Measurements from ENCODE around the gene BRI3.

Gene BRI3

DNA sequence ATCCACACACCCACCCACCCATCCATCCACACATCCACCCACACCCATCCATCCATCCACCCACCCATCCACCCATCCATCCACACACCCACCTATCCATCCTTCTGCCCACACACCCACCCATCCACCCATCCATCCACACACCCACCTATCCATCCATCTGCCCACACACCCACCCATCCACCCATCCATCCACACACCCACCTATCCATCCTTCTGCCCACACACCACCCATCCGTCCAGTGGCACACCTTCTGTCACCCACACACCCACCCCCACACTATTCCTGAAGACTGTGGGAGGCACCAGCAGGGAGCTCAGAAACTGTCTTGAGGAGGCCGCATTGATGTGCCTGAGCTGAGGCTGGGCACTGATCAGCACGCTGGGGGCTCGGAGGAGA is 38.6 kb upstream of the BRI3 start:
- no peak for DNase-seq (ENCODE audit: low read depth)
- H3K4me3 ChIP-seq (ENCODE audit: control insufficient read depth, low read depth, low read length): no peak overlapping the region
- TF ChIP-seq, protein P1, sequence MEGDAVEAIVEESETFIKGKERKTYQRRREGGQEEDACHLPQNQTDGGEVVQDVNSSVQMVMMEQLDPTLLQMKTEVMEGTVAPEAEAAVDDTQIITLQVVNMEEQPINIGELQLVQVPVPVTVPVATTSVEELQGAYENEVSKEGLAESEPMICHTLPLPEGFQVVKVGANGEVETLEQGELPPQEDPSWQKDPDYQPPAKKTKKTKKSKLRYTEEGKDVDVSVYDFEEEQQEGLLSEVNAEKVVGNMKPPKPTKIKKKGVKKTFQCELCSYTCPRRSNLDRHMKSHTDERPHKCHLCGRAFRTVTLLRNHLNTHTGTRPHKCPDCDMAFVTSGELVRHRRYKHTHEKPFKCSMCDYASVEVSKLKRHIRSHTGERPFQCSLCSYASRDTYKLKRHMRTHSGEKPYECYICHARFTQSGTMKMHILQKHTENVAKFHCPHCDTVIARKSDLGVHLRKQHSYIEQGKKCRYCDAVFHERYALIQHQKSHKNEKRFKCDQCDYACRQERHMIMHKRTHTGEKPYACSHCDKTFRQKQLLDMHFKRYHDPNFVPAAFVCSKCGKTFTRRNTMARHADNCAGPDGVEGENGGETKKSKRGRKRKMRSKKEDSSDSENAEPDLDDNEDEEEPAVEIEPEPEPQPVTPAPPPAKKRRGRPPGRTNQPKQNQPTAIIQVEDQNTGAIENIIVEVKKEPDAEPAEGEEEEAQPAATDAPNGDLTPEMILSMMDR (conservative IDR thresholded peaks at IDR 0.05; ENCODE audit: control insufficient read depth, insufficient read depth, low read depth, low read length): no peak

DNA sequence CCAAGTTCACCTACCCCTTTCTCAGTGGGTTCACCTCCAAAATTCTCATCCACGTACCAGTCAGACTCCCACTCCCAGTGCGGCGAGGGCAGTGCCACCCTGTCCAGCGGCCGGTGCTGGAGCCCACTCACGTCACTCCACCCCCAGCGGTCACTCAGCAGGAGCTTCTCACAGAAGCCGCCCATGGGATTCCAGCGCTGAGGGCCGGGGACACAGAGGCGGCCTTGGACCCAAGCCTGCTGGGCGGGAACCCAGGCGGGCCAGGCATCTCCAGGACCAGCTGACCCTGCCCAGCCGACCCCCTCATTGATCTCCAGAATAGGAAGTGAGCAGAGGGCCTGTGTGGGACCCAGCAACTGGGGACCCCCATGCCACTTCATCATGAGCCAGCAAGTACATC is 36.6 kb upstream of the BRI3 start:
- no peak for DNase-seq (ENCODE audit: low read depth)
- no peak overlapping the region for H3K4me3 ChIP-seq (ENCODE audit: control insufficient read depth, low read depth, low read length)
- TF ChIP-seq, protein P1 (conservative IDR thresholded peaks at IDR 0.05; ENCODE audit: control insufficient read depth, insufficient read depth, low read depth, low read length): no peak

DNA sequence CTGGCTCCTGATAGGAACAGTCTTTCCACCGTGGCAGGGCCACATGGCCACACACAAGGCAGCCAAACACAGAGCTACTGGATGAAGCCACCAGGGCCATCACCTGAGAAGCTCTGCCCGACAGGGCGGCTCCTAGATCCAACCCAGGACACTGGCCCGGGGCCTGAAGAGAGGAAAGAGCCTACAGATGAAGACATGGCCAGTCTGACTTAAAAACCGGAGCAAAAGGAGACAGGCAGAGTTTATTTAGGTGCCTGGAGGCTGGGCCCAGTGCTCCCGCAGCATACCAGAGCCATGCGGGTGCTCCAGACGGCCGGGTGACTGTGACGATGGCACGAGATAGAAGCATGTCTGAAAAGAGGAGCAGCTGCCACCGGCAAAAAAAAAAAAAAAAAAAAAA is 33.3 kb upstream of the BRI3 start:
- TF ChIP-seq, protein P1 (conservative IDR thresholded peaks at IDR 0.05; ENCODE audit: control insufficient read depth, insufficient read depth, low read depth, low read length): no peak
- no peak overlapping the region for H3K4me3 ChIP-seq (ENCODE audit: control insufficient read depth, low read depth, low read length)
- no peak for DNase-seq (ENCODE audit: low read depth)

DNA sequence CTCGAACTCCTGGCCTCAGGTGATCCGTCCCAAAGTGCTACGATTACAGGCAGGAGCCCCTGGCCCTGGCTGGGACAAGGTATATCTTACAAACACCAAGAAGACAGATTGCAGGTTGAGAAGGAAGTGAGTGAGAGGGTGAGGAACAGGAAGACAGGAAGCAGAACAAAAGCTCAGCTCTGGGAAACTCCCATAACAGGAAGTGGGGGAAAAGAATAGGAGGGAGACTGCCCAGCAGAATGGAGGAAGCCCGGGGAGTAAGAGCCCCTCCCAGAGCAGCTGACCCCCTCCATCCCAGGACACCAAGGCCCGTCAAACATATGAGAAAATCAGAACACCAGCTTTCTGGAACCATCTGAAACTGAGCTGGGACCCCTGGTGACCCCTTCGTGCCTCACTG is 32.4 kb upstream of the BRI3 start:
- H3K4me3 ChIP-seq (ENCODE audit: control insufficient read depth, low read depth, low read length): no peak overlapping the region
- TF ChIP-seq, protein P1 (conservative IDR thresholded peaks at IDR 0.05; ENCODE audit: control insufficient read depth, insufficient read depth, low read depth, low read length): no peak
- DNase-seq (ENCODE audit: low read depth): no peak

DNA sequence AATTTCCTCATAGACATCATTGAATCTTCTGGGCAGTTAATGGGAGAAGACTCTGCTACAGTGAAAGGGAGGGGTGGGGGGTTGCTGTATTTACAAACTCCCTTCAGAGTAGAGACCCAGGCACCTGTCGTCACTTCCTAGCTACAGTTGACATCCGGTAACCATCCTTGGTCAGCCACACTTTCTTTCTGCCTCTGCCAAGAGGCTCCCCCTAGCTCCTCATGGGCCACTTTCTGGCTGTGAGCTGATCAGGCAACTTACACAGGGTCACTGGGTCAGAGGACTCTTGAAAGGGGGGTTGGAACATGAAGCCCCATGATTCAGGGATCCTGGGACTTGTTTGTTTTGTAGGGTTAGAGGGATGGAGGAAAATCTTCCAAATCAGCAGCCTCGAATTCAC is 30.7 kb upstream of the BRI3 start:
- H3K4me3 ChIP-seq (ENCODE audit: control insufficient read depth, low read depth, low read length): no peak overlapping the region
- TF ChIP-seq, protein P1 (conservative IDR thresholded peaks at IDR 0.05; ENCODE audit: control insufficient read depth, insufficient read depth, low read depth, low read length): no peak
- DNase-seq (ENCODE audit: low read depth): no peak

DNA sequence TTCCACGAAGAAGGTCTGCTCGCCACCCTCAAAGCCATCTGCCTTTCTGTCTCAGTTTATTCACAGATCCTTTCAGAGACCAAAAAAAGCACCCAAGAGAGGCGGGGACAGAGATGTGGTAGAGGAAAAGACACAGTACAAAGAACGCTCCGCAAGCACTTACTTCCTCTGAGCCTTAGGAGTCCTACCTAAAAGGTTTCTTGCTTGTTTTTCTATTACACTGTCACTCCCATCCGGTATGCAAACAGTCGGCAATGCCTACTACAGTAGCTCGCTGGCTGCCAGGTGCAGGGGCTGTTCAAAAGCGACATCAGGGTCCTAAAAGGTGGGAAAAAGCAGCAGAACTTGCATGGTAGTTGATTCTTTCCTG is 30.3 kb upstream of the BRI3 start:
- DNase-seq (ENCODE audit: low read depth): no peak
- TF ChIP-seq, protein P1 (conservative IDR thresholded peaks at IDR 0.05; ENCODE audit: control insufficient read depth, insufficient read depth, low read depth, low read length): no peak
- peak overlapping the region; percentile 84 for H3K4me3 ChIP-seq (ENCODE audit: control insufficient read depth, low read depth, low read length)

All from fibroblast of mammary gland (primary cell).